B cell (primary cell): Measurements from ENCODE around the gene NOL3. TPM values are rescaled to one million over a fixed set of nuclear protein-coding genes. Genes with fewer than 3 reads are reported as not detected.
A peak's percentile ranks its signal among the peaks of the same experiment; 100 is the strongest.

Source experiments
- ATAC-seq: fragments of 200-7000 bp; cut with Tn5 transposase; one replicate; pipeline ENCODE4 v1.10.0; 2021; ENCODE audit warnings: low read depth, mild to moderate bottlenecking, moderate number of reproducible peaks, moderate library complexity
- CTCF ChIA-PET: fragments of 350-600 bp; sonication (Branson Sonifier 250); formaldehyde crosslinking; loops from one replicate; lab custom pipeline; 2021; ENCODE audit warnings: antibody characterized with exemption, inconsistent platforms; lab: Charles Lee
- POLR2A ChIA-PET: fragments of 350-600 bp; sonication (Branson Sonifier 250); formaldehyde crosslinking; loops from one replicate; lab custom pipeline; 2021; ENCODE audit warnings: antibody characterized with exemption; lab: Charles Lee
- DNase-seq: peaks from one replicate; pipeline ENCODE4 v3.0.0; 2013
- H2AFZ ChIP-seq: 2 replicates; pipeline ENCODE4 v1.6.1; 2012; ENCODE audit warnings: mild to moderate bottlenecking, low read depth, low read length; ENCODE audit not compliant: insufficient read depth, poor library complexity, severe bottlenecking
- H3K27ac ChIP-seq, 2 donors: 1 replicate in 1 of 2; 2 replicates in 1 of 2; pipeline ENCODE4 v1.5.1; 2012 to 2013; ENCODE audit warnings: low read length in 2 of 2, mild to moderate bottlenecking in 2 of 2, moderate library complexity in 1 of 2
- H3K27me3 ChIP-seq, 4 experiments: fragments of 200-600 bp in 1 of 4; sonication (generic) in 1 of 4; replicated peaks in 1 of 4; 1 replicate in 2 of 4; 2 replicates in 2 of 4; pipeline versions ENCODE4 v1.6.1 to v1.7.0; 2013 to 2016; ENCODE audit warnings: low read length in 3 of 4, mild to moderate bottlenecking in 2 of 4, mixed read lengths in 1 of 4, moderate library complexity in 1 of 4; ENCODE audit not compliant: insufficient read depth in 4 of 4, control insufficient read depth in 3 of 4; ENCODE audit errors: control extremely low read depth in 1 of 4
- H3K36me3 ChIP-seq, 2 experiments: replicated peaks in 1 of 2; 1 replicate in 1 of 2; 2 replicates in 1 of 2; pipeline versions ENCODE4 v1.6.1 to v1.7.1; 2013; ENCODE audit warnings: low read length in 1 of 2; ENCODE audit not compliant: insufficient read depth in 2 of 2, control insufficient read depth in 1 of 2; ENCODE audit errors: control extremely low read depth in 1 of 2, extremely low read depth in 1 of 2
- H3K4me1 ChIP-seq, 2 donors: fragments of 200-600 bp in 1 of 2; sonication (generic) in 1 of 2; 1 replicate in 1 of 2; 2 replicates in 1 of 2; pipeline versions ENCODE4 v1.5.1 to v1.6.1; 2013 to 2017; ENCODE audit warnings: low read length in 2 of 2; ENCODE audit not compliant: control insufficient read depth in 2 of 2, insufficient read depth in 2 of 2
- H3K4me2 ChIP-seq: replicated peaks from 2 replicates; pipeline ENCODE3; 2012; ENCODE audit warnings: mild to moderate bottlenecking, low read depth, low read length; ENCODE audit not compliant: poor library complexity, severe bottlenecking
- H3K4me3 ChIP-seq, 5 experiments: fragments of 200-600 bp in 1 of 5; sonication (generic) in 1 of 5; 1 replicate in 3 of 5; 2 replicates in 2 of 5; pipeline versions ENCODE4 v1.5.1 to v1.7.0; 2011 to 2016; ENCODE audit warnings: low read length in 4 of 5, mild to moderate bottlenecking in 4 of 5, low read depth in 2 of 5, control low read depth in 1 of 5, moderate library complexity in 1 of 5; ENCODE audit not compliant: insufficient read depth in 1 of 5; ENCODE audit errors: control extremely low read depth in 1 of 5, extremely low read depth in 1 of 5
- H3K79me2 ChIP-seq: fragments of 200-600 bp; sonication (generic); one replicate; pipeline ENCODE4 v1.6.0; 2016; ENCODE audit warnings: low read length; ENCODE audit not compliant: control insufficient read depth, insufficient read depth
- H3K9ac ChIP-seq: fragments of 200-600 bp; sonication (generic); 2 replicates; pipeline ENCODE4 v1.6.1; 2017; ENCODE audit warnings: mild to moderate bottlenecking, low read length, moderate library complexity
- H3K9me3 ChIP-seq, 3 donors: one replicate each; pipeline versions ENCODE4 v1.6.1 to v1.7.1; 2013; ENCODE audit warnings: low read length in 2 of 3; ENCODE audit not compliant: control insufficient read depth in 2 of 3, insufficient read depth in 1 of 3; ENCODE audit errors: control extremely low read depth in 1 of 3
- H4K20me1 ChIP-seq: 2 replicates; pipeline ENCODE4 v1.6.0; 2012; ENCODE audit warnings: mild to moderate bottlenecking, low read length; ENCODE audit not compliant: insufficient read depth, control insufficient read depth, poor library complexity, severe bottlenecking
- H3K27ac Mint-ChIP-seq: one replicate; pipeline ENCODE4 v1.8.0; 2021; ENCODE audit warnings: mixed read lengths
- H3K27me3 Mint-ChIP-seq: one replicate; pipeline ENCODE4 v1.8.0; 2021; ENCODE audit warnings: mixed read lengths
- H3K4me1 Mint-ChIP-seq: one replicate; pipeline ENCODE4 v1.8.0; 2021; ENCODE audit warnings: mixed read lengths
- H3K4me3 Mint-ChIP-seq: one replicate; pipeline ENCODE4 v1.8.0; 2021; ENCODE audit warnings: mixed read lengths
- H3K9me3 Mint-ChIP-seq: one replicate; pipeline ENCODE4 v1.8.0; 2022; ENCODE audit warnings: mixed read lengths; ENCODE audit not compliant: insufficient read depth
- CTCF ChIP-seq: fragments of 200-600 bp; IDR thresholded peaks from one replicate; pipeline ENCODE4 v1.8.0; 2022; ENCODE audit warnings: antibody characterized with exemption, mild to moderate bottlenecking
- EZH2 ChIP-seq: IDR thresholded peaks from 2 replicates; pipeline ENCODE4 v1.6.1; 2012; ENCODE audit warnings: borderline replicate concordance, low read depth, mild to moderate bottlenecking, moderate library complexity, low read length; ENCODE audit not compliant: insufficient read depth, poor library complexity, severe bottlenecking
- WGBS: methylation state at CpG from one replicate; pipeline ENCODE4 v1.1.5; 2013; ENCODE audit warnings: missing lambda C conversion rate; ENCODE audit not compliant: insufficient coverage; 5-methylcytosine and 5-hydroxymethylcytosine counted together
- intact Hi-C: fragments of 100-400 bp; cut with micrococcal nuclease; formaldehyde crosslinking; loops from one replicate; pipeline ENCODE4 v1.10.0; 2022
- polyA plus RNA-seq: library from polyadenylated mRNA; depleted of rRNA; stranded (reverse); fragments of >200 nt; gene quantifications from 2 replicates; pipeline ENCODE4 v1.2.3, GENCODE V29; 2012
- total RNA-seq, 2 donors: library from RNA; stranded (reverse); fragments of 120-200 nt in 1 of 2; gene quantifications; 1 replicate in 1 of 2; 2 replicates in 1 of 2; pipeline versions ENCODE4 v1.2.3 to v1.2.4, GENCODE V29; 2013 to 2022

The NOL3 gene
- total and polyA plus RNA-seq, 2 donors (not counting 1 experiment from before 2014, with no cell fraction given) = 0.60 to 0.96 TPM

- DNase-seq = no peak
- Histone ChIP-seq H4K20me1 (peaks cover 54% of the 10 kb centered on the region), H3K4me2 (no peak overlapping the region), H3K9ac (no peak overlapping the region), H3K79me2 (peaks cover 43% of the 10 kb centered on the region), H3K36me3 (peaks cover 0 to 49% of the 10 kb centered on the region in 2 experiments), H3K27me3 (peaks cover 0 to 2% (median 0%) of the 10 kb centered on the region in 4 experiments), H3K4me3 (no peak overlapping the region), H3K9me3 (peaks cover 0 to 5% (median 0%) of the 10 kb centered on the region in 3 donors), H3K4me1 (peaks cover 22 to 28% of the 10 kb centered on the region in 2 donors), H2AFZ (no peak overlapping the region), H3K27ac (no peak overlapping the region)
- H3K9me3 Mint-ChIP-seq = no peaks in the 10 kb centered on the region
- POLR2A ChIA-PET = interaction anchor here (2.2 kb wide), 1 partner anchor 32 kb away, joined by 4 read pairs; the partner anchor contains the start of gene TMEM208
- intact Hi-C loops = no loop called here
- 98% methylated on average over 4 of the region's 6 CpGs for WGBS
- no peak for ATAC-seq
- no peak for TF ChIP-seq CTCF
- no peak for TF ChIP-seq EZH2
- no peak overlapping the region for H3K27ac Mint-ChIP-seq
- peaks cover 39% of the 10 kb centered on the region for H3K4me1 Mint-ChIP-seq
- H3K27me3 Mint-ChIP-seq = no peaks in the 10 kb centered on the region
- CTCF ChIA-PET = interaction anchor here (1.1 to 2.3 kb wide), 2 partner anchors 9 to 37 kb away, joined by 3 to 7 read pairs; no protein-coding TSS in a partner anchor
- peak overlapping the region; percentile 92 for H3K4me3 Mint-ChIP-seq
These were observed 23.9 kb downstream of the NOL3 start for GRCh38 chr16:67194260-67194659.

DNA sequence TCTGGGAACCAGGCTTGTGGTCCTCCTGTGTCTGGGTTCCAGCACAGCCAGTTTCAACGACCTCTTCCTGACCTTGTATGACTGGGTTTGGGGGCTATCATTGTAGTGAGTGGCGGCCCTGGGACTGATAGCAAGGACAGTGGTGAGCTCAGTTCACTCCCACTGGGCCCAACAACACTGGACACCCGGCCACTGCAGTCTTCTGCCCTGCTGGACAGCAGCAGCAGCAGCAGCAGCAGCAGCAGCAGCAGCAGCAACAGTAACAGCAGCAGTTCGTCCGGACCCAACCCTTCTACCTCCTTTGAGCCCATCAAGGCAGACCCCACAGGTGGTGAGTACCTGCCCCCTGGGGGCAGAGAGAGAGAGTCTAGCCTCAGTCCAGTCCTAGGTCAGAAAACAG is 25.3 kb downstream of the NOL3 start:
- 94% methylated on average over 5 of the region's 5 CpGs for WGBS
- H3K9me3 Mint-ChIP-seq = no peaks in the 10 kb centered on the region
- Histone ChIP-seq H3K9me3 (peaks cover 0 to 5% (median 0%) of the 10 kb centered on the region in 3 donors), H3K27me3 (no peaks in the 10 kb centered on the region), H3K4me3 (no peak overlapping the region), H3K36me3 (peaks cover 0 to 51% of the 10 kb centered on the region in 2 experiments), H3K79me2 (peaks cover 43% of the 10 kb centered on the region), H3K9ac (no peak overlapping the region), H3K4me1 (peaks cover 22 to 28% of the 10 kb centered on the region in 2 donors), H2AFZ (no peak overlapping the region), H4K20me1 (peaks cover 54% of the 10 kb centered on the region), H3K4me2 (no peak overlapping the region), H3K27ac (no peak overlapping the region)
- ATAC-seq (no peak), DNase-seq (no peak)
- no peak overlapping the region for H3K4me3 Mint-ChIP-seq
- TF ChIP-seq EZH2 = no peak
- no peak for TF ChIP-seq CTCF
- intact Hi-C loops = no loop called here
- no peaks in the 10 kb centered on the region for H3K27me3 Mint-ChIP-seq
- H3K27ac Mint-ChIP-seq = no peak overlapping the region
- peaks cover 39% of the 10 kb centered on the region for H3K4me1 Mint-ChIP-seq
- POLR2A ChIA-PET = no interaction called here
- CTCF ChIA-PET = interaction anchor here (0.5 to 2.3 kb wide), 3 partner anchors 11 to 252 kb away, joined by 3 to 7 read pairs (median 3); no protein-coding TSS in a partner anchor
